HEK293 (cell line): ENCODE results near the gene ZNF227.

Experiments used
- KLF10 ChIP-seq: fragments of 450-650 bp; IDR thresholded peaks from 2 replicates; pipeline ENCODE4 v1.5.1; 2018; ENCODE audit warnings: missing biosample characterization, mild to moderate bottlenecking, missing genetic modification characterization
- MZF1 ChIP-seq: fragments of 450-650 bp; formaldehyde crosslinking; IDR thresholded peaks from 2 replicates; pipeline ENCODE4 v1.5.1; 2017; ENCODE audit warnings: missing biosample characterization, missing genetic modification characterization, borderline replicate concordance
- OVOL3 ChIP-seq: fragments of 450-650 bp; formaldehyde crosslinking; IDR thresholded peaks from 2 replicates; pipeline ENCODE4 v1.5.1; 2016; ENCODE audit warnings: missing biosample characterization, missing genetic modification characterization
- SCRT2 ChIP-seq: fragments of 450-650 bp; formaldehyde crosslinking; IDR thresholded peaks from 2 replicates; pipeline ENCODE4 v1.5.1; 2016; ENCODE audit warnings: missing biosample characterization, missing genetic modification characterization
- ZFP69B ChIP-seq: fragments of 450-650 bp; formaldehyde crosslinking; IDR thresholded peaks from 2 replicates; pipeline ENCODE4 v1.5.1; 2016; ENCODE audit warnings: missing biosample characterization, missing genetic modification characterization
- ZIC2 ChIP-seq: fragments of 450-650 bp; formaldehyde crosslinking; IDR thresholded peaks from 2 replicates; pipeline ENCODE4 v1.5.1; 2016; ENCODE audit warnings: missing biosample characterization, missing genetic modification characterization
- ZNF132 ChIP-seq: fragments of 450-650 bp; formaldehyde crosslinking; IDR thresholded peaks from 2 replicates; pipeline ENCODE4 v1.5.1; 2017; ENCODE audit warnings: missing biosample characterization, missing genetic modification characterization, borderline replicate concordance
- ZNF140 ChIP-seq: fragments of 450-650 bp; formaldehyde crosslinking; IDR thresholded peaks from 2 replicates; pipeline ENCODE4 v1.5.1; 2016; ENCODE audit warnings: missing biosample characterization, missing genetic modification characterization
- ZNF2 ChIP-seq: fragments of 450-650 bp; formaldehyde crosslinking; IDR thresholded peaks from 2 replicates; pipeline ENCODE4 v1.5.1; 2016; ENCODE audit warnings: missing biosample characterization, missing genetic modification characterization
- ZNF24 ChIP-seq: fragments of 450-650 bp; formaldehyde crosslinking; IDR thresholded peaks from 2 replicates; pipeline ENCODE4 v1.5.1; 2016; ENCODE audit warnings: missing biosample characterization, missing genetic modification characterization
- ZNF292 ChIP-seq: fragments of 450-650 bp; formaldehyde crosslinking; IDR thresholded peaks from 2 replicates; pipeline ENCODE4 v1.5.1; 2016; ENCODE audit warnings: low read depth, missing biosample characterization, missing genetic modification characterization, borderline replicate concordance
- ZNF658 ChIP-seq: fragments of 450-650 bp; formaldehyde crosslinking; IDR thresholded peaks from 2 replicates; pipeline ENCODE4; 2016; ENCODE audit warnings: missing biosample characterization, missing genetic modification characterization
- ZNF664 ChIP-seq: fragments of 450-650 bp; formaldehyde crosslinking; IDR thresholded peaks from 2 replicates; pipeline ENCODE4 v1.5.1; 2016; ENCODE audit warnings: missing biosample characterization, missing genetic modification characterization
- ZNF768 ChIP-seq: fragments of 450-650 bp; formaldehyde crosslinking; IDR thresholded peaks from 2 replicates; pipeline ENCODE4 v1.5.1; 2018; ENCODE audit warnings: missing biosample characterization, mild to moderate bottlenecking, missing genetic modification characterization
- ZNF837 ChIP-seq: fragments of 450-650 bp; formaldehyde crosslinking; IDR thresholded peaks from 2 replicates; pipeline ENCODE4 v1.5.1; 2016; ENCODE audit warnings: missing biosample characterization, missing genetic modification characterization
- TF ChIP-seq, protein P1 (sequence below): fragments of 450-650 bp; formaldehyde crosslinking; IDR thresholded peaks from 2 replicates; pipeline ENCODE4 v1.5.1; 2016; ENCODE audit warnings: missing biosample characterization, missing genetic modification characterization, borderline replicate concordance
- TF ChIP-seq, protein P2 (sequence below): fragments of 450-650 bp; formaldehyde crosslinking; IDR thresholded peaks from 2 replicates; pipeline ENCODE4 v1.5.1; 2017; ENCODE audit warnings: missing biosample characterization, mild to moderate bottlenecking, missing genetic modification characterization, moderate library complexity
- TF ChIP-seq, protein P3 (sequence below): fragments of 450-650 bp; formaldehyde crosslinking; IDR thresholded peaks from 2 replicates; pipeline ENCODE4 v1.5.1; 2016; ENCODE audit warnings: missing biosample characterization, missing genetic modification characterization
- TF ChIP-seq, protein P4 (sequence below): fragments of 450-650 bp; formaldehyde crosslinking; IDR thresholded peaks from 2 replicates; pipeline ENCODE4 v1.5.1; 2016; ENCODE audit warnings: missing biosample characterization, missing genetic modification characterization
- TF ChIP-seq, protein P5 (sequence below): fragments of 450-650 bp; formaldehyde crosslinking; IDR thresholded peaks from 2 replicates; pipeline ENCODE4 v1.5.1; 2016; ENCODE audit warnings: missing biosample characterization, missing genetic modification characterization, low read depth
- TF ChIP-seq, protein P6 (sequence below): fragments of 450-650 bp; formaldehyde crosslinking; IDR thresholded peaks from 2 replicates; pipeline ENCODE4 v1.5.1; 2017; ENCODE audit warnings: missing biosample characterization, missing genetic modification characterization
- TF ChIP-seq, protein P7 (sequence below): fragments of 450-650 bp; formaldehyde crosslinking; IDR thresholded peaks from 2 replicates; pipeline ENCODE4 v1.5.1; 2016; ENCODE audit warnings: missing biosample characterization, missing genetic modification characterization

Gene ZNF227

DNA sequence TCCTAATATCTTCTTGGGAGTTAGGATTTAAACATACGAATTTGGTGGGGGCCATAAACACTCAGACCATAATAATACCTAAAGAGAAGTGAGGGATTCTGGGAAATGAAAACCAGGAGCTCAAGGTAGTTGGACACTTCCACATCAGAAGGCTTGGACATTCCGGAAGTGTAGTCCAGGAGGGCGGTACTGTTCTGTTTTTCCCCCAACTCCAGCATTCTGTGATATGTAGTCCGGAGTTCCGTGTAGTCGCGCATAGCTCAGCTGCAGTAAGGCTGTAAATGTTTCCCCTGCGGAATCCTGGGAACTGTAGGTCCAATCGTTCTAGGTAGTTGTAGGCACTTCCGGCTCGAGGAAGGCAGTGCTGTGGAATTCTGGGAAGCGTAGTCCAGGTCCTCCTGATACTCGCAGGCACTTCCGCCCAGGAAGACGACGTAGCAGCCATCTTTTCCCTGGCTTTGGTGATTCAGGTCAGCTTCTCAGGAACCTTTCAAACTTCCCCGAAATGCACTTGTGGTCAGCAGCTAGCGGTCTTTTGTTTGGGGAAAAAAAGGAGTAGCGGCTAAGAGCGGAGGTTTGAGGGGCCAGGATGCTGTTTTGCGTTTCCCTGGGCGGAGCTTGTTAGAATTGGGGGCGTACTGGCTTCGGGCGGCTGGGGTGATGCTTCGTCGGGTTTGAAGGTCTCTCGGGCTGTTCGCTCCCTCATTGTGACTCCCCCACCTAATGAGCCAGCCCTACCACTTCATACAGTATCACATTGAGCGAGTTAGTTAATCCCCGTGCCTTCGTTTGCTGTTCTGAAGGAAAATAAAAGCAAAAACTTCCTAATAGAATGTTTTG, 47.4 kb upstream of the ZNF227 start, which contains the start of gene ZNF226 (continued):
- TF ChIP-seq, protein P1, sequence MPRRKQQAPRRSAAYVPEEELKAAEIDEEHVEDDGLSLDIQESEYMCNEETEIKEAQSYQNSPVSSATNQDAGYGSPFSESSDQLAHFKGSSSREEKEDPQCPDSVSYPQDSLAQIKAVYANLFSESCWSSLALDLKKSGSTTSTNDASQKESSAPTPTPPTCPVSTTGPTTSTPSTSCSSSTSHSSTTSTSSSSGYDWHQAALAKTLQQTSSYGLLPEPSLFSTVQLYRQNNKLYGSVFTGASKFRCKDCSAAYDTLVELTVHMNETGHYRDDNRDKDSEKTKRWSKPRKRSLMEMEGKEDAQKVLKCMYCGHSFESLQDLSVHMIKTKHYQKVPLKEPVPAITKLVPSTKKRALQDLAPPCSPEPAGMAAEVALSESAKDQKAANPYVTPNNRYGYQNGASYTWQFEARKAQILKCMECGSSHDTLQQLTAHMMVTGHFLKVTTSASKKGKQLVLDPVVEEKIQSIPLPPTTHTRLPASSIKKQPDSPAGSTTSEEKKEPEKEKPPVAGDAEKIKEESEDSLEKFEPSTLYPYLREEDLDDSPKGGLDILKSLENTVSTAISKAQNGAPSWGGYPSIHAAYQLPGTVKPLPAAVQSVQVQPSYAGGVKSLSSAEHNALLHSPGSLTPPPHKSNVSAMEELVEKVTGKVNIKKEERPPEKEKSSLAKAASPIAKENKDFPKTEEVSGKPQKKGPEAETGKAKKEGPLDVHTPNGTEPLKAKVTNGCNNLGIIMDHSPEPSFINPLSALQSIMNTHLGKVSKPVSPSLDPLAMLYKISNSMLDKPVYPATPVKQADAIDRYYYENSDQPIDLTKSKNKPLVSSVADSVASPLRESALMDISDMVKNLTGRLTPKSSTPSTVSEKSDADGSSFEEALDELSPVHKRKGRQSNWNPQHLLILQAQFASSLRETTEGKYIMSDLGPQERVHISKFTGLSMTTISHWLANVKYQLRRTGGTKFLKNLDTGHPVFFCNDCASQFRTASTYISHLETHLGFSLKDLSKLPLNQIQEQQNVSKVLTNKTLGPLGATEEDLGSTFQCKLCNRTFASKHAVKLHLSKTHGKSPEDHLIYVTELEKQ: peak; percentile 62
- TF ChIP-seq ZIC2 (no peak), ZNF132 (tag by site-specific recombination) (no peak), ZNF658 (tag by site-specific recombination) (no peak), ZNF140 (tag by site-specific recombination) (no peak), KLF10 (peak; percentile 35), ZNF292 (tag by site-specific recombination) (no peak), SCRT2 (tag by site-specific recombination) (peak; percentile 94), ZNF24 (tag by site-specific recombination) (peak; percentile 72), ZNF768 (tag by site-specific recombination) (peak; percentile 57; the same call in 1 of the 2 replicates), ZNF837 (tag by site-specific recombination) (no peak), ZNF664 (tag by site-specific recombination) (no peak; the same call in 1 of the 2 replicates), OVOL3 (tag by site-specific recombination) (no peak), ZNF2 (peak; percentile 97), MZF1 (tag by site-specific recombination) (peak; percentile 61), ZFP69B (tag by site-specific recombination) (peak; percentile 50)
- TF ChIP-seq, protein P2, sequence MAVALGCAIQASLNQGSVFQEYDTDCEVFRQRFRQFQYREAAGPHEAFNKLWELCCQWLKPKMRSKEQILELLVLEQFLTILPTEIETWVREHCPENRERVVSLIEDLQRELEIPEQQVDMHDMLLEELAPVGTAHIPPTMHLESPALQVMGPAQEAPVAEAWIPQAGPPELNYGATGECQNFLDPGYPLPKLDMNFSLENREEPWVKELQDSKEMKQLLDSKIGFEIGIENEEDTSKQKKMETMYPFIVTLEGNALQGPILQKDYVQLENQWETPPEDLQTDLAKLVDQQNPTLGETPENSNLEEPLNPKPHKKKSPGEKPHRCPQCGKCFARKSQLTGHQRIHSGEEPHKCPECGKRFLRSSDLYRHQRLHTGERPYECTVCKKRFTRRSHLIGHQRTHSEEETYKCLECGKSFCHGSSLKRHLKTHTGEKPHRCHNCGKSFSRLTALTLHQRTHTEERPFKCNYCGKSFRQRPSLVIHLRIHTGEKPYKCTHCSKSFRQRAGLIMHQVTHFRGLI (tag by site-specific recombination): peak; percentile 74; the same call in 1 of the 2 replicates
- TF ChIP-seq, protein P3, sequence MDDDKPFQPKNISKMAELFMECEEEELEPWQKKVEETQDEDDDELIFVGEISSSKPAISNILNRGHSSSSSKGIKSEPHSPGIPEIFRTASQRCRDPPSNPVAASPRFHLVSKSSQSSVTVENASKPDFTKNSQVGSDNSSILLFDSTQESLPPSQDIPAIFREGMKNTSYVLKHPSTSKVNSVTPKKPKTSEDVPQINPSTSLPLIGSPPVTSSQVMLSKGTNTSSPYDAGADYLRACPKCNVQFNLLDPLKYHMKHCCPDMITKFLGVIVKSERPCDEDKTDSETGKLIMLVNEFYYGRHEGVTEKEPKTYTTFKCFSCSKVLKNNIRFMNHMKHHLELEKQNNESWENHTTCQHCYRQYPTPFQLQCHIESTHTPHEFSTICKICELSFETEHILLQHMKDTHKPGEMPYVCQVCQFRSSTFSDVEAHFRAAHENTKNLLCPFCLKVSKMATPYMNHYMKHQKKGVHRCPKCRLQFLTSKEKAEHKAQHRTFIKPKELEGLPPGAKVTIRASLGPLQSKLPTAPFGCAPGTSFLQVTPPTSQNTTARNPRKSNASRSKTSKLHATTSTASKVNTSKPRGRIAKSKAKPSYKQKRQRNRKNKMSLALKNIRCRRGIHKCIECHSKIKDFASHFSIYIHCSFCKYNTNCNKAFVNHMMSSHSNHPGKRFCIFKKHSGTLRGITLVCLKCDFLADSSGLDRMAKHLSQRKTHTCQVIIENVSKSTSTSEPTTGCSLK (tag by site-specific recombination): no peak; the same call in 1 of the 2 replicates
- TF ChIP-seq, protein P4, sequence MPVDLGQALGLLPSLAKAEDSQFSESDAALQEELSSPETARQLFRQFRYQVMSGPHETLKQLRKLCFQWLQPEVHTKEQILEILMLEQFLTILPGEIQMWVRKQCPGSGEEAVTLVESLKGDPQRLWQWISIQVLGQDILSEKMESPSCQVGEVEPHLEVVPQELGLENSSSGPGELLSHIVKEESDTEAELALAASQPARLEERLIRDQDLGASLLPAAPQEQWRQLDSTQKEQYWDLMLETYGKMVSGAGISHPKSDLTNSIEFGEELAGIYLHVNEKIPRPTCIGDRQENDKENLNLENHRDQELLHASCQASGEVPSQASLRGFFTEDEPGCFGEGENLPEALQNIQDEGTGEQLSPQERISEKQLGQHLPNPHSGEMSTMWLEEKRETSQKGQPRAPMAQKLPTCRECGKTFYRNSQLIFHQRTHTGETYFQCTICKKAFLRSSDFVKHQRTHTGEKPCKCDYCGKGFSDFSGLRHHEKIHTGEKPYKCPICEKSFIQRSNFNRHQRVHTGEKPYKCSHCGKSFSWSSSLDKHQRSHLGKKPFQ (tag by site-specific recombination): no peak; the same call in 1 of the 2 replicates
- TF ChIP-seq, protein P5, sequence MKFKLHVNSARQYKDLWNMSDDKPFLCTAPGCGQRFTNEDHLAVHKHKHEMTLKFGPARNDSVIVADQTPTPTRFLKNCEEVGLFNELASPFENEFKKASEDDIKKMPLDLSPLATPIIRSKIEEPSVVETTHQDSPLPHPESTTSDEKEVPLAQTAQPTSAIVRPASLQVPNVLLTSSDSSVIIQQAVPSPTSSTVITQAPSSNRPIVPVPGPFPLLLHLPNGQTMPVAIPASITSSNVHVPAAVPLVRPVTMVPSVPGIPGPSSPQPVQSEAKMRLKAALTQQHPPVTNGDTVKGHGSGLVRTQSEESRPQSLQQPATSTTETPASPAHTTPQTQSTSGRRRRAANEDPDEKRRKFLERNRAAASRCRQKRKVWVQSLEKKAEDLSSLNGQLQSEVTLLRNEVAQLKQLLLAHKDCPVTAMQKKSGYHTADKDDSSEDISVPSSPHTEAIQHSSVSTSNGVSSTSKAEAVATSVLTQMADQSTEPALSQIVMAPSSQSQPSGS (tag by site-specific recombination): no peak
- TF ChIP-seq, protein P6, sequence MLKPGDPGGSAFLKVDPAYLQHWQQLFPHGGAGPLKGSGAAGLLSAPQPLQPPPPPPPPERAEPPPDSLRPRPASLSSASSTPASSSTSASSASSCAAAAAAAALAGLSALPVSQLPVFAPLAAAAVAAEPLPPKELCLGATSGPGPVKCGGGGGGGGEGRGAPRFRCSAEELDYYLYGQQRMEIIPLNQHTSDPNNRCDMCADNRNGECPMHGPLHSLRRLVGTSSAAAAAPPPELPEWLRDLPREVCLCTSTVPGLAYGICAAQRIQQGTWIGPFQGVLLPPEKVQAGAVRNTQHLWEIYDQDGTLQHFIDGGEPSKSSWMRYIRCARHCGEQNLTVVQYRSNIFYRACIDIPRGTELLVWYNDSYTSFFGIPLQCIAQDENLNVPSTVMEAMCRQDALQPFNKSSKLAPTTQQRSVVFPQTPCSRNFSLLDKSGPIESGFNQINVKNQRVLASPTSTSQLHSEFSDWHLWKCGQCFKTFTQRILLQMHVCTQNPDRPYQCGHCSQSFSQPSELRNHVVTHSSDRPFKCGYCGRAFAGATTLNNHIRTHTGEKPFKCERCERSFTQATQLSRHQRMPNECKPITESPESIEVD (tag by site-specific recombination): no peak
- TF ChIP-seq, protein P7, sequence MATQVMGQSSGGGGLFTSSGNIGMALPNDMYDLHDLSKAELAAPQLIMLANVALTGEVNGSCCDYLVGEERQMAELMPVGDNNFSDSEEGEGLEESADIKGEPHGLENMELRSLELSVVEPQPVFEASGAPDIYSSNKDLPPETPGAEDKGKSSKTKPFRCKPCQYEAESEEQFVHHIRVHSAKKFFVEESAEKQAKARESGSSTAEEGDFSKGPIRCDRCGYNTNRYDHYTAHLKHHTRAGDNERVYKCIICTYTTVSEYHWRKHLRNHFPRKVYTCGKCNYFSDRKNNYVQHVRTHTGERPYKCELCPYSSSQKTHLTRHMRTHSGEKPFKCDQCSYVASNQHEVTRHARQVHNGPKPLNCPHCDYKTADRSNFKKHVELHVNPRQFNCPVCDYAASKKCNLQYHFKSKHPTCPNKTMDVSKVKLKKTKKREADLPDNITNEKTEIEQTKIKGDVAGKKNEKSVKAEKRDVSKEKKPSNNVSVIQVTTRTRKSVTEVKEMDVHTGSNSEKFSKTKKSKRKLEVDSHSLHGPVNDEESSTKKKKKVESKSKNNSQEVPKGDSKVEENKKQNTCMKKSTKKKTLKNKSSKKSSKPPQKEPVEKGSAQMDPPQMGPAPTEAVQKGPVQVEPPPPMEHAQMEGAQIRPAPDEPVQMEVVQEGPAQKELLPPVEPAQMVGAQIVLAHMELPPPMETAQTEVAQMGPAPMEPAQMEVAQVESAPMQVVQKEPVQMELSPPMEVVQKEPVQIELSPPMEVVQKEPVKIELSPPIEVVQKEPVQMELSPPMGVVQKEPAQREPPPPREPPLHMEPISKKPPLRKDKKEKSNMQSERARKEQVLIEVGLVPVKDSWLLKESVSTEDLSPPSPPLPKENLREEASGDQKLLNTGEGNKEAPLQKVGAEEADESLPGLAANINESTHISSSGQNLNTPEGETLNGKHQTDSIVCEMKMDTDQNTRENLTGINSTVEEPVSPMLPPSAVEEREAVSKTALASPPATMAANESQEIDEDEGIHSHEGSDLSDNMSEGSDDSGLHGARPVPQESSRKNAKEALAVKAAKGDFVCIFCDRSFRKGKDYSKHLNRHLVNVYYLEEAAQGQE: peak; percentile 81
